Activated CD8-positive, alpha-beta T cell treated with anti-CD3 and anti-CD28 coated beads for 36 hours (primary cell): ENCODE results near the gene GIMAP7. TPM values are rescaled to one million over a fixed set of nuclear protein-coding genes. Genes with fewer than 3 reads are reported as not detected.

Experiments used
- ATAC-seq: fragments of 200-7000 bp; cut with Tn5 transposase; one replicate; pipeline ENCODE4 v1.10.0; 2021; ENCODE audit warnings: mild to moderate bottlenecking, moderate library complexity
- CTCF ChIA-PET: fragments of 350-600 bp; sonication (Branson Sonifier 250); formaldehyde crosslinking; loops from one replicate; lab custom pipeline; 2021; ENCODE audit warnings: antibody characterized with exemption; lab: Charles Lee
- POLR2A ChIA-PET: fragments of 350-600 bp; sonication (Branson Sonifier 250); formaldehyde crosslinking; loops from one replicate; lab custom pipeline; 2021; ENCODE audit warnings: antibody characterized with exemption; lab: Charles Lee
- DNase-seq: peaks from one replicate; pipeline ENCODE4 v3.0.0-alpha.2; 2020
- H3K27ac Mint-ChIP-seq: one replicate; pipeline ENCODE4 v1.8.0; 2021; ENCODE audit warnings: mild to moderate bottlenecking, mixed read lengths
- H3K27me3 Mint-ChIP-seq: one replicate; pipeline ENCODE4 v1.8.0; 2021; ENCODE audit warnings: mixed read lengths
- H3K36me3 Mint-ChIP-seq: one replicate; pipeline ENCODE4 v1.8.0; 2021; ENCODE audit warnings: low read depth, mixed read lengths
- H3K4me1 Mint-ChIP-seq: one replicate; pipeline ENCODE4 v1.8.0; 2021; ENCODE audit warnings: low read depth, mixed read lengths
- H3K4me3 Mint-ChIP-seq: one replicate; pipeline ENCODE4 v1.8.0; 2021; ENCODE audit warnings: mild to moderate bottlenecking, moderate library complexity, mixed read lengths
- H3K9me3 Mint-ChIP-seq: one replicate; pipeline ENCODE4 v1.8.0; 2021; ENCODE audit warnings: mixed read lengths
- CTCF ChIP-seq: fragments of 200-600 bp; IDR thresholded peaks from one replicate; pipeline ENCODE4 v1.8.0; 2022; ENCODE audit warnings: antibody characterized with exemption, mild to moderate bottlenecking
- intact Hi-C: fragments of 100-400 bp; cut with micrococcal nuclease; formaldehyde crosslinking; loops from one replicate; pipeline ENCODE4 v1.10.0; 2022
- total RNA-seq, 2 experiments: library from RNA; stranded (reverse); gene quantifications; one replicate each; pipeline ENCODE4 v1.2.3, GENCODE V29; 2021

GIMAP7 gene
- total RNA-seq, 2 experiments from 2014 or later = 29.0 to 29.5 TPM

GRCh38 chr7:150566123-150566522, 51.5 kb downstream of the GIMAP7 start:
- H3K36me3 Mint-ChIP-seq = peaks cover 46% of the 10 kb centered on the region
- no peak for TF ChIP-seq CTCF

GRCh38 chr7:150566572-150566971, 51.9 kb downstream of the GIMAP7 start:
- intact Hi-C loops = loop anchor here (5.0 kb wide), 5 partner anchors 49 to 191 kb away; partner anchors contain the start of genes GIMAP5 and GIMAP8
- Mint-ChIP-seq H3K36me3 (peaks cover 47% of the 10 kb centered on the region), H3K27me3 (no peaks in the 10 kb centered on the region), H3K27ac (peak overlapping the region; percentile 99), H3K4me1 (peaks cover 72% of the 10 kb centered on the region), H3K4me3 (peak overlapping the region; percentile 84), H3K9me3 (peaks cover 18% of the 10 kb centered on the region)
- no peak for TF ChIP-seq CTCF
- no peak for DNase-seq
- ChIA-PET POLR2A (interaction anchor here (0.9 to 2.2 kb wide), 14 partner anchors 13 to 189 kb away, joined by 3 to 10 read pairs (median 4); partner anchors contain the start of genes GIMAP5, GIMAP6 and GIMAP8), CTCF (interaction anchor here (1.0 to 1.9 kb wide), 7 partner anchors 13 to 166 kb away, joined by 3 to 11 read pairs (median 6); partner anchors contain the start of genes GIMAP1 and GIMAP8)
- peak; percentile 21 for ATAC-seq

More at GRCh38 chr7:150566123-150566522, 51.5 kb downstream of the GIMAP7 start:
- Mint-ChIP-seq H3K27me3 (no peaks in the 10 kb centered on the region), H3K27ac (peak overlapping the region; percentile 99), H3K9me3 (peaks cover 22% of the 10 kb centered on the region), H3K4me1 (peaks cover 73% of the 10 kb centered on the region), H3K4me3 (peak overlapping the region; percentile 84)
- CTCF ChIA-PET = interaction anchor here (1.2 to 5.0 kb wide), 5 partner anchors 13 to 166 kb away, joined by 3 to 20 read pairs (median 6); partner anchors contain the start of gene GIMAP8
- DNase-seq (no peak), ATAC-seq (no peak)
- intact Hi-C loops = loop anchor here (5.0 kb wide), 5 partner anchors 49 to 191 kb away; partner anchors contain the start of genes GIMAP5 and GIMAP8
- POLR2A ChIA-PET = interaction anchor here (1.0 to 5.9 kb wide), 4 partner anchors 41 to 117 kb away, joined by 3 to 36 read pairs (median 6); partner anchors contain the start of genes GIMAP6 and GIMAP8

GRCh38 chr7:150567169-150567568, 52.5 kb downstream of the GIMAP7 start, which contains the start of gene GIMAP4:
Gene GIMAP4 (plus strand): TSS chr7:150567390. CDS start chr7:150569902, 2,512 bp downstream.
- Mint-ChIP-seq H3K27ac (peak within 1 kb of the TSS; percentile 99), H3K36me3 (peaks cover 48% of the 10 kb centered on the region), H3K4me3 (peak within 1 kb of the TSS; percentile 84), H3K4me1 (peaks cover 67% of the 10 kb centered on the region), H3K27me3 (no peaks in the 10 kb centered on the region), H3K9me3 (peaks cover 19% of the 10 kb centered on the region)
- POLR2A ChIA-PET = interaction anchor here (0.6 to 3.6 kb wide), 22 partner anchors 14 to 188 kb away, joined by 3 to 13 read pairs (median 4); partner anchors contain the start of genes GIMAP1, GIMAP5, GIMAP6 and GIMAP8
- ATAC-seq = peak; percentile 64
- CTCF ChIA-PET = interaction anchor here (1.0 to 3.0 kb wide), 8 partner anchors 14 to 188 kb away, joined by 3 to 11 read pairs (median 8); partner anchors contain the start of genes GIMAP1 and GIMAP8
- DNase-seq = peak; percentile 51
- no peak for TF ChIP-seq CTCF
- intact Hi-C loops = loop anchor here (5.0 kb wide), 5 partner anchors 50 to 190 kb away; partner anchors contain the start of genes GIMAP5 and GIMAP8

GRCh38 chr7:150567871-150568301, 53.2 kb downstream of the GIMAP7 start:
- Mint-ChIP-seq H3K27ac (peak overlapping the region; percentile 99), H3K4me1 (peaks cover 67% of the 10 kb centered on the region), H3K9me3 (peaks cover 21% of the 10 kb centered on the region), H3K36me3 (peaks cover 50% of the 10 kb centered on the region), H3K4me3 (peak overlapping the region; percentile 84), H3K27me3 (no peaks in the 10 kb centered on the region)
- ChIA-PET POLR2A (interaction anchor here (0.9 to 3.6 kb wide), 22 partner anchors 15 to 187 kb away, joined by 3 to 13 read pairs (median 4); partner anchors contain the start of genes GIMAP1, GIMAP5, GIMAP6 and GIMAP7), CTCF (interaction anchor here (1.1 to 3.0 kb wide), 10 partner anchors 14 to 202 kb away, joined by 3 to 11 read pairs (median 6); partner anchors contain the start of genes GIMAP1 and GIMAP8)
- no peak for TF ChIP-seq CTCF
- intact Hi-C loops = loop anchor here (5.0 kb wide), 5 partner anchors 51 to 189 kb away; partner anchors contain the start of genes GIMAP5 and GIMAP8
- DNase-seq (no peak), ATAC-seq (no peak)
